IMR-90 (cell line): ENCODE measurements around the gene USP17L17. TPM values are rescaled to one million over a fixed set of nuclear protein-coding genes. Genes with fewer than 3 reads are reported as not detected.
"Not testable (repeated sequence)": the region's sequence is repeated elsewhere in the genome, so short reads cannot be mapped to it uniquely, and the experiment has no call there.

Experiments used
- ATAC-seq: fragments of 200-7000 bp; cut with Tn5 transposase; 2 replicates; pipeline ENCODE4 v1.9.1; 2020; ENCODE audit warnings: low read depth, mild to moderate bottlenecking, moderate library complexity
- Bru-seq: library from RNA; stranded (reverse); fragments of 400-500 nt; gene quantifications from one replicate; lab custom pipeline; 2021; lab: Mats Ljungman, UMichigan
- BruChase-seq, 2 experiments: library from RNA; stranded (reverse); fragments of 400-500 nt; gene quantifications; one replicate each; lab custom pipeline; 2021; lab: Mats Ljungman, UMichigan
- BruUV-seq: library from RNA; stranded (reverse); fragments of 400-500 nt; replicated peaks from 2 replicates; lab custom pipeline; 2021; lab: Mats Ljungman, UMichigan
- CTCF ChIA-PET: fragments of 300-600 bp; formaldehyde crosslinking; extraction: SDS; loops from one replicate; lab custom pipeline; 2021; ENCODE audit warnings: antibody characterized with exemption; lab: Yijun Ruan, JAX
- POLR2A ChIA-PET: fragments of 300-600 bp; sonication (Branson Sonifier 250); formaldehyde crosslinking; loops from one replicate; lab custom pipeline; 2022; ENCODE audit warnings: antibody characterized with exemption; ENCODE audit not compliant: unreplicated experiment; lab: Charles Lee
- DNase-seq: peaks from one replicate; pipeline ENCODE4 v3.0.0; 2013
- H2AFZ ChIP-seq: replicated peaks from 2 replicates; pipeline ENCODE3; 2013; ENCODE audit warnings: low read length, mild to moderate bottlenecking; ENCODE audit not compliant: poor library complexity
- H2AK5ac ChIP-seq: 2 replicates; pipeline ENCODE4 v1.6.1; 2013; ENCODE audit warnings: low read depth, low read length, inconsistent platforms
- H2AK9ac ChIP-seq: replicated peaks from 2 replicates; pipeline ENCODE3; 2013; ENCODE audit warnings: mild to moderate bottlenecking, low read depth, low read length, moderate library complexity; ENCODE audit not compliant: poor library complexity
- H2BK120ac ChIP-seq: 2 replicates; pipeline ENCODE4 v1.6.1; 2013; ENCODE audit warnings: low read depth, low read length, inconsistent platforms
- H2BK15ac ChIP-seq: 3 replicates; pipeline ENCODE4 v1.6.1; 2013; ENCODE audit warnings: low read depth, low read length, inconsistent platforms
- H2BK20ac ChIP-seq: 2 replicates; pipeline ENCODE4 v1.6.1; 2013; ENCODE audit warnings: low read depth, mild to moderate bottlenecking, inconsistent platforms, low read length, moderate library complexity
- H2BK5ac ChIP-seq: 2 replicates; pipeline ENCODE4 v1.6.1; 2013; ENCODE audit warnings: mild to moderate bottlenecking, low read depth, low read length, inconsistent platforms; ENCODE audit not compliant: poor library complexity, severe bottlenecking
- H3K14ac ChIP-seq: replicated peaks from 2 replicates; pipeline ENCODE4 v1.6.1; 2013; ENCODE audit warnings: low read depth, low read length, inconsistent platforms
- H3K18ac ChIP-seq: 2 replicates; pipeline ENCODE4 v1.6.1; 2013; ENCODE audit warnings: low read depth, low read length, control low read depth
- H3K23ac ChIP-seq: 2 replicates; pipeline ENCODE4 v1.6.1; 2013; ENCODE audit warnings: low read depth, low read length, inconsistent platforms
- H3K27ac ChIP-seq: 2 replicates; pipeline ENCODE4 v1.5.1; 2013; ENCODE audit warnings: mild to moderate bottlenecking, control low read depth, low read length; ENCODE audit not compliant: insufficient read depth
- H3K27me3 ChIP-seq: 2 replicates; pipeline ENCODE4 v1.6.1; 2013; ENCODE audit warnings: low read length; ENCODE audit not compliant: control insufficient read depth, insufficient read depth
- H3K36me3 ChIP-seq: 2 replicates; pipeline ENCODE4 v1.6.1; 2013; ENCODE audit warnings: low read length, mixed read lengths; ENCODE audit not compliant: control insufficient read depth, insufficient read depth
- H3K4ac ChIP-seq: 2 replicates; pipeline ENCODE4 v1.6.1; 2013; ENCODE audit warnings: low read depth, low read length, inconsistent platforms
- H3K4me1 ChIP-seq: 2 replicates; pipeline ENCODE4 v1.6.1; 2013; ENCODE audit warnings: low read length, mixed read lengths; ENCODE audit not compliant: control insufficient read depth, insufficient read depth
- H3K4me2 ChIP-seq: 2 replicates; pipeline ENCODE4 v1.6.1; 2013; ENCODE audit warnings: low read depth, mild to moderate bottlenecking, control low read depth, low read length, moderate library complexity
- H3K4me3 ChIP-seq: 2 replicates; pipeline ENCODE4 v1.5.1; 2013; ENCODE audit warnings: low read depth, mild to moderate bottlenecking, control low read depth, low read length, moderate library complexity; ENCODE audit not compliant: insufficient read depth
- H3K56ac ChIP-seq: 2 replicates; pipeline ENCODE4 v1.6.1; 2013; ENCODE audit warnings: low read length, inconsistent platforms; ENCODE audit not compliant: insufficient read depth; ENCODE audit errors: extremely low read depth
- H3K79me1 ChIP-seq, 2 experiments: 2 replicates each; pipeline ENCODE4 v1.6.1; 2013; ENCODE audit warnings: low read length in 2 of 2, inconsistent platforms in 1 of 2, low read depth in 1 of 2
- H3K9ac ChIP-seq: 2 replicates; pipeline ENCODE4 v1.6.1; 2013; ENCODE audit warnings: low read depth, low read length, control low read depth
- H3K9me1 ChIP-seq: 2 replicates; pipeline ENCODE4 v1.6.1; 2013; ENCODE audit warnings: low read length, inconsistent platforms; ENCODE audit not compliant: insufficient read depth
- H3K9me3 ChIP-seq: 2 replicates; pipeline ENCODE4 v1.6.1; 2013; ENCODE audit warnings: low read length; ENCODE audit not compliant: control insufficient read depth, insufficient read depth
- H4K20me1 ChIP-seq: 2 replicates; pipeline ENCODE4 v1.6.1; 2013; ENCODE audit warnings: low read length, inconsistent platforms; ENCODE audit not compliant: insufficient read depth
- H4K5ac ChIP-seq: 2 replicates; pipeline ENCODE4 v1.6.1; 2013; ENCODE audit warnings: mild to moderate bottlenecking, low read depth, low read length, control low read depth
- H4K8ac ChIP-seq, 2 experiments: 2 replicates each; pipeline ENCODE4 v1.6.1; 2013; ENCODE audit warnings: low read depth in 2 of 2, low read length in 2 of 2, control low read depth in 1 of 2, inconsistent platforms in 1 of 2
- H4K91ac ChIP-seq: 2 replicates; pipeline ENCODE4 v1.6.1; 2013; ENCODE audit warnings: low read depth, low read length, inconsistent platforms; ENCODE audit not compliant: insufficient read depth
- WGBS, 2 experiments: methylation state at CpG; one replicate each; pipeline versions ENCODE4 v1.1.5 to v1.1.7; 2013; ENCODE audit warnings: missing lambda C conversion rate in 2 of 2; ENCODE audit not compliant: insufficient read length in 1 of 2; ENCODE audit errors: extremely low coverage in 2 of 2; 5-methylcytosine and 5-hydroxymethylcytosine counted together
- dilution Hi-C: fragments of 300-500 bp; cut with HindIII; formaldehyde crosslinking; loops from one replicate; pipeline ENCODE4 v1.14.3; 2018; ENCODE audit warnings: low sequenced_read_pairs; ENCODE audit not compliant: unreplicated experiment
- in situ Hi-C: fragments of 300-500 bp; cut with MboI; formaldehyde crosslinking; loops from 3 replicates; pipeline ENCODE4 v1.14.3; 2019; ENCODE audit warnings: low sequenced_read_pairs, inconsistent platforms, mixed read lengths
- intact Hi-C: fragments of 100-400 bp; cut with micrococcal nuclease; formaldehyde crosslinking; loops from 2 replicates; pipeline ENCODE4 v1.10.0; 2022
- long read RNA-seq: library from polyadenylated mRNA; unstranded; transcript quantifications from one replicate; pipeline ENCODE4 v2.0.0, GENCODE V29; 2021; ENCODE audit not compliant: unreplicated experiment
- polyA plus RNA-seq, 3 experiments: library from polyadenylated mRNA; depleted of rRNA; stranded (reverse); fragments of >200 nt; gene quantifications; 2 replicates each; pipeline ENCODE4 v1.2.3, GENCODE V29; 2012; ENCODE audit warnings: low replicate concordance in 1 of 3
- total RNA-seq: library from RNA; depleted of rRNA; stranded (reverse); fragments of >200 nt; gene quantifications from 2 replicates; pipeline ENCODE4 v1.2.3, GENCODE V29; 2012; rRNA removed

Gene USP17L17, protein sequence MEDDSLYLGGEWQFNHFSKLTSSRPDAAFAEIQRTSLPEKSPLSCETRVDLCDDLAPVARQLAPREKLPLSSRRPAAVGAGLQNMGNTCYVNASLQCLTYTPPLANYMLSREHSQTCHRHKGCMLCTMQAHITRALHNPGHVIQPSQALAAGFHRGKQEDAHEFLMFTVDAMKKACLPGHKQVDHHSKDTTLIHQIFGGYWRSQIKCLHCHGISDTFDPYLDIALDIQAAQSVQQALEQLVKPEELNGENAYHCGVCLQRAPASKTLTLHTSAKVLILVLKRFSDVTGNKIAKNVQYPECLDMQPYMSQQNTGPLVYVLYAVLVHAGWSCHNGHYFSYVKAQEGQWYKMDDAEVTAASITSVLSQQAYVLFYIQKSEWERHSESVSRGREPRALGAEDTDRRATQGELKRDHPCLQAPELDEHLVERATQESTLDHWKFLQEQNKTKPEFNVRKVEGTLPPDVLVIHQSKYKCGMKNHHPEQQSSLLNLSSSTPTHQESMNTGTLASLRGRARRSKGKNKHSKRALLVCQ
- not detected in 2 replicates for total RNA-seq
- polyA plus RNA-seq (2012; rRNA removed): not detected in 2 replicates
- not detected in 2 replicates for polyA plus RNA-seq (2012; cell fraction: cytosol; rRNA removed)
- not detected in 2 replicates for polyA plus RNA-seq (2012; cell fraction: nucleus; rRNA removed; ENCODE audit: low replicate concordance)
- Bru-seq, nascent RNA: not detected
- BruChase-seq, experiment 1, labeled RNA remaining after a 6-hour chase: not detected
- BruChase-seq, experiment 2, labeled RNA remaining after a 2-hour chase: not detected
- long read RNA-seq: 0 reads

DNA sequence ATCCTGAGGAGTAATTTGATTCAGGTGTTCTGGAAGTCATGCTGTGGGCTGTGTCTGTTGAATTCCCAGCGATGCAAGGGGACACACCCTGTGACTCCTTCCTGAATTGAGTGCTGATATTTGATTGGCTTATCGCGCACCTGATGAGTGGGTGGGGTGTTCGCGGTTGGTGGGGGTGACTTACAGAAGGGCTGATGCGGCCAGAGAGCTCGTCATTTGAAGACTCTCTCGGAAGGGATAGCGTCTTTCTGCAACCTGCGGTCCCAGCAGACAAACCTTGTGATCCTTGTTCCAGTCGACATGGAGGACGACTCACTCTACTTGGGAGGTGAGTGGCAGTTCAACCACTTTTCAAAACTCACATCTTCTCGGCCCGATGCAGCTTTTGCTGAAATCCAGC is at the start of gene USP17L17:
USP17L17 (plus strand) TSS at position 301 of the 400 bp plus-strand sequence; CDS start at position 301, 0 bp downstream.
- H3K14ac ChIP-seq, H2AK9ac ChIP-seq, H2BK20ac ChIP-seq, CTCF ChIA-PET, intact Hi-C loops, H3K4me3 ChIP-seq, H3K27ac ChIP-seq, H3K4me1 ChIP-seq, H2AFZ ChIP-seq, H4K8ac ChIP-seq, H2AK5ac ChIP-seq, in situ Hi-C loops, H4K20me1 ChIP-seq, H3K9me3 ChIP-seq, H3K79me1 ChIP-seq, H3K4me2 ChIP-seq, H4K5ac ChIP-seq, H3K18ac ChIP-seq, H3K36me3 ChIP-seq, POLR2A ChIA-PET, DNase-seq, H3K4ac ChIP-seq, H3K9ac ChIP-seq, H2BK120ac ChIP-seq, H3K56ac ChIP-seq, ATAC-seq, H3K23ac ChIP-seq, BruUV-seq, dilution Hi-C loops, H3K9me1 ChIP-seq, H2BK15ac ChIP-seq, H4K91ac ChIP-seq, H2BK5ac ChIP-seq, H3K27me3 ChIP-seq: not testable (repeated sequence)
- WGBS, 2 experiments: no CpG with 5 or more reads among the region's 14 CpGs

DNA sequence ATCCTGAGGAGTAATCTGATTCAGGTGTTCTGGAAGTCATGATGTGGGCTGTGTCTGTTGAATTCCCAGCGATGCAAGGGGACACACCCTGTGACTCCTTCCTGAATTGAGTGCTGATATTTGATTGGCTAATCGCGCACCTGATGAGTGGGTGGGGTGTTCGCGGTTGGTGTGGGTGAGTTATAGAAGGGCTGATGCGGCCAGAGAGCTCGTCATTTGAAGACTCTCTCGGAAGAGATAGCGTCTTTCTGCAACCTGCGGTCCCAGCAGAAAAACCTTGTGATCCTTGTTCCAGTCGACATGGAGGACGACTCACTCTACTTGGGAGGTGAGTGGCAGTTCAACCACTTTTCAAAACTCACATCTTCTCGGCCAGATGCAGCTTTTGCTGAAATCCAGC is 33.3 kb upstream of the USP17L17 start, which contains the start of gene USP17L10:
USP17L10 (plus strand) TSS at position 301 of the 400 bp plus-strand sequence; CDS start at position 301, 0 bp downstream.
- H3K23ac ChIP-seq, H2BK120ac ChIP-seq, dilution Hi-C loops, H2AFZ ChIP-seq, ATAC-seq, H3K79me1 ChIP-seq, H4K8ac ChIP-seq, H2BK20ac ChIP-seq, H3K14ac ChIP-seq, H4K20me1 ChIP-seq, H2AK5ac ChIP-seq, H3K18ac ChIP-seq, DNase-seq, H3K56ac ChIP-seq, POLR2A ChIA-PET, H3K36me3 ChIP-seq, CTCF ChIA-PET, H3K27ac ChIP-seq, H3K9ac ChIP-seq, H2BK5ac ChIP-seq, in situ Hi-C loops, H2BK15ac ChIP-seq, H3K4me3 ChIP-seq, BruUV-seq, H4K91ac ChIP-seq, H3K27me3 ChIP-seq, intact Hi-C loops, H3K4me1 ChIP-seq, H3K9me3 ChIP-seq, H3K4me2 ChIP-seq, H3K4ac ChIP-seq, H4K5ac ChIP-seq, H2AK9ac ChIP-seq, H3K9me1 ChIP-seq: not testable (repeated sequence)
- no CpG with 5 or more reads among the region's 13 CpGs for whole genome bisulfite sequencing, 2 experiments
